GM18499 (cell line): Measurements from ENCODE around the gene PPIP5K1.

Experiments
- ATAC-seq: cut with Tn5 transposase; IDR thresholded peaks from one replicate; pipeline ENCODE4 v1.9.1; 2021; ENCODE audit warnings: moderate number of reproducible peaks; ENCODE audit not compliant: insufficient read depth, unreplicated experiment

PPIP5K1 gene

GRCh38 chr15:43493703-43494472 is 96.1 kb downstream of the PPIP5K1 start:
- ATAC-seq: no peak

- peak; percentile 86 for ATAC-seq
Measured at GRCh38 chr15:43492673-43493601, 97.1 kb downstream of the PPIP5K1 start, which contains the start of gene TP53BP1. TP53BP1 (minus strand) TSS chr15:43493156; CDS start chr15:43493043, 113 bp downstream.

- ATAC-seq: no peak
Measured at GRCh38 chr15:43492266-43492665, 97.7 kb downstream of the PPIP5K1 start.

GRCh38 chr15:43489191-43489590 is 100.8 kb downstream of the PPIP5K1 start:
- no peak for ATAC-seq

GRCh38 chr15:43488790-43489189 is 101.2 kb downstream of the PPIP5K1 start:
- no peak for ATAC-seq

GRCh38 chr15:43487271-43487895 is 102.6 kb downstream of the PPIP5K1 start:
- no peak for ATAC-seq

GRCh38 chr15:43484455-43484854 is 105.6 kb downstream of the PPIP5K1 start:
- no peak for ATAC-seq
